Measurements from ENCODE around the gene OR1F1. TPM values are rescaled to one million over a fixed set of nuclear protein-coding genes. Genes with fewer than 3 reads are reported as not detected.

The OR1F1 gene
- total RNA-seq (2022; extraction: Qiagen RNA extraction; ENCODE audit: low read depth) = 0.29 to 0.48 TPM (median 0.40 TPM) in 3 of 5 replicates, not detected in the others

GRCh38 chr16:3187798-3188674 is at the start of gene OR1F1:
Gene OR1F1 (plus strand): TSS chr16:3188204.

GRCh38 chr16:3234857-3235561 is 47.0 kb downstream of the OR1F1 start, which contains the start of gene ZNF200:
Gene ZNF200 (minus strand): TSS chr16:3235158. CDS start chr16:3233755, 1,403 bp downstream.

Other genes starting within 250 kb of the OR1F1 start
- 1.1 to 2.3 TPM (median 1.9 TPM) in 5 replicates for gene KREMEN2, start 223.9 kb upstream of the OR1F1 start, total RNA-seq (2022; extraction: Qiagen RNA extraction; ENCODE audit: low read depth)
- gene PAQR4, start 218.9 kb upstream of the OR1F1 start, total RNA-seq (2022; extraction: Qiagen RNA extraction; ENCODE audit: low read depth) = 29.4 to 40.9 TPM (median 37.7 TPM) in 5 replicates
- gene PKMYT1, start 207.8 kb upstream of the OR1F1 start, total RNA-seq (2022; extraction: Qiagen RNA extraction; ENCODE audit: low read depth) = 62.4 to 91.1 TPM (median 87.4 TPM) in 5 replicates
- 0.27 to 0.80 TPM (median 0.39 TPM) in 5 replicates for gene CLDN9, start 175.3 kb upstream of the OR1F1 start, total RNA-seq (2022; extraction: Qiagen RNA extraction; ENCODE audit: low read depth)
- 0.30 to 0.58 TPM (median 0.32 TPM) in 4 of 5 replicates, not detected in the other for gene CLDN6, start 170.0 kb upstream of the OR1F1 start, total RNA-seq (2022; extraction: Qiagen RNA extraction; ENCODE audit: low read depth)
- 446 to 698 TPM (median 646 TPM) in 5 replicates for gene TNFRSF12A, start 167.8 kb upstream of the OR1F1 start, total RNA-seq (2022; extraction: Qiagen RNA extraction; ENCODE audit: low read depth)
- 201 to 240 TPM (median 232 TPM) in 5 replicates for gene HCFC1R1, start 164.3 kb upstream of the OR1F1 start, total RNA-seq (2022; extraction: Qiagen RNA extraction; ENCODE audit: low read depth)
- 27.4 to 38.7 TPM (median 33.2 TPM) in 5 replicates for gene THOC6, start 164.2 kb upstream of the OR1F1 start, total RNA-seq (2022; extraction: Qiagen RNA extraction; ENCODE audit: low read depth)
- not detected in 5 replicates for gene BICDL2, start 151.3 kb upstream of the OR1F1 start, total RNA-seq (2022; extraction: Qiagen RNA extraction; ENCODE audit: low read depth)
- 0.67 to 0.97 TPM (median 0.85 TPM) in 5 replicates for gene MMP25, start 141.6 kb upstream of the OR1F1 start, total RNA-seq (2022; extraction: Qiagen RNA extraction; ENCODE audit: low read depth)
- 22.4 to 36.7 TPM (median 28.1 TPM) in 5 replicates for gene IL32, start 122.6 kb upstream of the OR1F1 start, total RNA-seq (2022; extraction: Qiagen RNA extraction; ENCODE audit: low read depth)
- 0.03 TPM in 1 of 5 replicates, not detected in the others for gene ZSCAN10, start 88.9 kb upstream of the OR1F1 start, total RNA-seq (2022; extraction: Qiagen RNA extraction; ENCODE audit: low read depth)
- gene ZNF205, start 75.6 kb upstream of the OR1F1 start, total RNA-seq (2022; extraction: Qiagen RNA extraction; ENCODE audit: low read depth) = 11.3 to 15.1 TPM (median 13.2 TPM) in 5 replicates
- gene ZNF213, start 53.2 kb upstream of the OR1F1 start, total RNA-seq (2022; extraction: Qiagen RNA extraction; ENCODE audit: low read depth) = 7.9 to 12.9 TPM (median 11.6 TPM) in 5 replicates
- gene ZNF200, start 47.0 kb downstream of the OR1F1 start, total RNA-seq (2022; extraction: Qiagen RNA extraction; ENCODE audit: low read depth) = 8.1 to 11.5 TPM (median 8.3 TPM) in 5 replicates
- not detected in 5 replicates for gene MEFV, start 68.4 kb downstream of the OR1F1 start, total RNA-seq (2022; extraction: Qiagen RNA extraction; ENCODE audit: low read depth)
- gene ZNF263, start 95.3 kb downstream of the OR1F1 start, total RNA-seq (2022; extraction: Qiagen RNA extraction; ENCODE audit: low read depth) = 36.1 to 39.3 TPM (median 37.6 TPM) in 5 replicates
- gene TIGD7, start 117.2 kb downstream of the OR1F1 start, total RNA-seq (2022; extraction: Qiagen RNA extraction; ENCODE audit: low read depth) = 0.86 to 1.5 TPM (median 1.4 TPM) in 5 replicates
- gene ZNF75A, start 117.3 kb downstream of the OR1F1 start, total RNA-seq (2022; extraction: Qiagen RNA extraction; ENCODE audit: low read depth) = 9.0 to 12.3 TPM (median 10.7 TPM) in 5 replicates
- not detected in 5 replicates for gene OR2C1, start 167.7 kb downstream of the OR1F1 start, total RNA-seq (2022; extraction: Qiagen RNA extraction; ENCODE audit: low read depth)
- 9.6 to 19.4 TPM (median 14.7 TPM) in 5 replicates for gene ZSCAN32, start 212.8 kb downstream of the OR1F1 start, total RNA-seq (2022; extraction: Qiagen RNA extraction; ENCODE audit: low read depth)
- 13.0 to 16.8 TPM (median 14.3 TPM) in 5 replicates for gene ZNF174, start 213.0 kb downstream of the OR1F1 start, total RNA-seq (2022; extraction: Qiagen RNA extraction; ENCODE audit: low read depth)

Measured in A549 treated with CpdA at 1 μM for 4 hours (cell line).